Dedifferentiated amniotic fluid mesenchymal stem cell (primary cell): ENCODE data around the gene CFAP45.

Experiments used
- DNase-seq: peaks from one replicate; pipeline ENCODE4 v3.0.0-alpha.2; 2016; ENCODE audit errors: extremely low spot score

CFAP45 gene

GRCh38 chr1:159853417-159854115, 46.4 kb downstream of the CFAP45 start:
- DNase-seq, result peak; percentile 64

- no peak for DNase-seq
Observed at GRCh38 chr1:159851407-159851806, 48.6 kb downstream of the CFAP45 start.

GRCh38 chr1:159849626-159850366, 50.2 kb downstream of the CFAP45 start:
- DNase-seq, result no peak

GRCh38 chr1:159848326-159848725, 51.6 kb downstream of the CFAP45 start:
- DNase-seq, result no peak

- no peak for DNase-seq
Observed at GRCh38 chr1:159847231-159847630, 52.7 kb downstream of the CFAP45 start.

- DNase-seq, result no peak
Observed at GRCh38 chr1:159845751-159846629, 54.0 kb downstream of the CFAP45 start.

- no peak for DNase-seq
Observed at GRCh38 chr1:159843459-159843858, 56.5 kb downstream of the CFAP45 start.

- DNase-seq, result no peak
Observed at GRCh38 chr1:159841749-159842148, 58.2 kb downstream of the CFAP45 start.

- DNase-seq, result no peak
Observed at GRCh38 chr1:159839116-159839849, 60.7 kb downstream of the CFAP45 start.

GRCh38 chr1:159838715-159839114, 61.2 kb downstream of the CFAP45 start:
- no peak for DNase-seq

- DNase-seq, result no peak
Observed at GRCh38 chr1:159835862-159836525, 64.0 kb downstream of the CFAP45 start.

GRCh38 chr1:159835356-159835755, 64.6 kb downstream of the CFAP45 start:
- DNase-seq, result no peak

GRCh38 chr1:159832309-159832708, 67.7 kb downstream of the CFAP45 start:
- no peak for DNase-seq

GRCh38 chr1:159831412-159832141, 68.4 kb downstream of the CFAP45 start:
- no peak for DNase-seq

- DNase-seq, result no peak
Observed at GRCh38 chr1:159830722-159831121, 69.2 kb downstream of the CFAP45 start.

- DNase-seq, result no peak
Observed at GRCh38 chr1:159829822-159830465, 70.0 kb downstream of the CFAP45 start.

- DNase-seq, result no peak
Observed at GRCh38 chr1:159829273-159829634, 70.7 kb downstream of the CFAP45 start.

GRCh38 chr1:159828581-159829272, 71.2 kb downstream of the CFAP45 start:
- no peak for DNase-seq

- DNase-seq, result no peak
Observed at GRCh38 chr1:159828176-159828575, 71.8 kb downstream of the CFAP45 start.
